ENCODE data around the gene PMPCA.

Gene PMPCA

DNA sequence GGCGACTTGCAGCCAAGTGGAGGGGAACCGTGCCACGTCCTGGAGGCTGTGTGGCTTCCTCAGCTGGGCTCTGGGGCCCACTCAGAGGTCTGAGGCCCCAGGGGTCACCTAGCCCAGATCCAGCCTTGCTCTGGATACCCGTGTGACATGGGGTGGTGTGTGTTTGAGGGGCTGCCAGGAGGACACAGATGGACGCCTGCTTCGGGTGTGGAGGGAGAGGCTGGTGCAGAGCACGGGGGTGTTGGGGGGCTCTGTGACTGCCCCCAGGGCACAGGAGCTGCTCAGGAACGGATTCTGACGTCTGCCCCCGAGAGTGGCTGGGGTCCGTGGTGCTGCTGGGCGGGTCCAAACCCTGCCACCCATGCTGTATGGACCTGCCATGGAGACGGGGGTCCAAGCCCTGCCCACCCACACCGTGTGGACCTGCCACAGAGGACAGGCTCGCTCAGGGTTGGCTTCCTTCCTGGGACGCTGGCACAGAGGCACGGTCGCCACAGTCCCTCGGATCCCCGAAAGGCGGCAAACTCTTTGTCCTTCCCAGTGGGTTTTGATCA lies 18.7 kb downstream of the PMPCA start:
- POLR2A ChIA-PET: no interaction called here
- no peak overlapping the region for H3K4me3 ChIP-seq (ENCODE audit: low read depth, low read length)
- CTCF ChIA-PET: no interaction called here
- no peak overlapping the region for H3K27ac ChIP-seq (ENCODE audit: extremely low read depth, low read depth, low read length)
- no peak for TF ChIP-seq ZNF677 (tag by site-specific recombination; IDR thresholded peaks at IDR 0.05)
- peaks cover 0 to 60% of the 10 kb centered on the region in 2 experiments; a peak in 2 of 3 replicates for H3K36me3 ChIP-seq (ENCODE audit: control insufficient read depth in 2 of 2, insufficient read depth in 1 of 2, low read length in 2 of 2)
- no peaks in the 10 kb centered on the region for H3K4me1 ChIP-seq (ENCODE audit: control insufficient read depth, insufficient read depth, low read length)
- no peaks in the 10 kb centered on the region for H3K9me3 ChIP-seq (ENCODE audit: control insufficient read depth, insufficient read depth, low read depth, low read length)

DNA sequence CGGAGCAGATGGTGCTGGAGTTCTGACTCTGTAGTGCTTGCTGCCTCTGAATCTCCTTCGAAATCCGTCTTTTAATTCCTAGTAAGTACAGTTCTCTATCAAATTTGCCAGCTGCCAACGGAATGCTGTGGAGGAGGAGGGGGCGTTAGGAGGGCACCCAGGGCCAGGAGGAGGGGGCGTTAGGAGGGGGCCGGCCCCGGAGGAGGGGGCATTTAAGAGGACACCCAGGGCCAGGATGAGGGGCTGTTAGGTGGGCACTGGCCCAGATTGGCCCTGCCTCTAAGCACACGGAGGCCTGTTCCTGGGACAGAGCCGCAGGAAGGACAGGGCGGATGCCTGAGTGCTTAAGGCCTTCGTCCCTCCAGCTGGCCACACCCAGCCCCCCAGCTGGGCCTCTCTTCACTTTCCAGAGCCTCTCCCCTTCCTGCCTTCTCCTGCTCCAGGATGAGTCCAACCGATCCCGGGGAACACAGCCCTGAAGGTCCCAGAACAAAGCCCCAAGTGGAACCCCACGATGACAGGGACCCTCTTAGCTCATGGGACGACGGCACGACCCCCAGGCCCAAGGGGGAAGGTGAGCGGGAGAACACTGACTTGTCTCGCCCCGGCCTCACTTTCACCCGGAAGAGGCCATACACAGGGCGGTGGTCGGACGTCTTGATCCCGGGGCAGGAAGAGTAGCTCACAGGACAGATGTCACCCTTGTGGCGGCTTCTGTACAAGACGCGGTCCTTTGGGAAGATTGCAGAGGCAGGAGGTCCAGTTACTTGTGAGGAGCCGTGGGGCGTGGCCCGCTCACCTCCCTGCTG lies 19.4 kb downstream of the PMPCA start:
- Histone ChIP-seq H3K9me3 (ENCODE audit: control insufficient read depth, insufficient read depth, low read depth, low read length) (no peaks in the 10 kb centered on the region), H3K27ac (ENCODE audit: extremely low read depth, low read depth, low read length) (no peak overlapping the region), H3K4me3 (ENCODE audit: low read depth, low read length) (no peak overlapping the region), H3K36me3 (ENCODE audit: control insufficient read depth in 2 of 2, insufficient read depth in 1 of 2, low read length in 2 of 2) (peaks cover 0 to 60% of the 10 kb centered on the region in 2 experiments; a peak in 2 of 3 replicates), H3K4me1 (ENCODE audit: control insufficient read depth, insufficient read depth, low read length) (no peaks in the 10 kb centered on the region)
- ChIA-PET POLR2A (interaction anchor here (0.5 to 1.0 kb wide), 3 partner anchors 16 to 333 kb away, joined by 3 to 9 read pairs (median 3); partner anchors contain the start of gene DNLZ), CTCF (interaction anchor here (0.7 kb wide), 1 partner anchor 33 kb away, joined by 3 read pairs; no protein-coding TSS in a partner anchor)
- no peak for TF ChIP-seq ZNF350 (tag by site-specific recombination; IDR thresholded peaks at IDR 0.05)
- peak; percentile 55; the same call in 1 of the 2 replicates for TF ChIP-seq KLF1 (tag by site-specific recombination; IDR thresholded peaks at IDR 0.05)
- TF ChIP-seq ZFHX2 (tag by site-specific recombination; conservative IDR thresholded peaks at IDR 0.05): peak; percentile 62
- no peak for TF ChIP-seq ZNF707 (tag by site-specific recombination; IDR thresholded peaks at IDR 0.05)
- TF ChIP-seq, protein P1, sequence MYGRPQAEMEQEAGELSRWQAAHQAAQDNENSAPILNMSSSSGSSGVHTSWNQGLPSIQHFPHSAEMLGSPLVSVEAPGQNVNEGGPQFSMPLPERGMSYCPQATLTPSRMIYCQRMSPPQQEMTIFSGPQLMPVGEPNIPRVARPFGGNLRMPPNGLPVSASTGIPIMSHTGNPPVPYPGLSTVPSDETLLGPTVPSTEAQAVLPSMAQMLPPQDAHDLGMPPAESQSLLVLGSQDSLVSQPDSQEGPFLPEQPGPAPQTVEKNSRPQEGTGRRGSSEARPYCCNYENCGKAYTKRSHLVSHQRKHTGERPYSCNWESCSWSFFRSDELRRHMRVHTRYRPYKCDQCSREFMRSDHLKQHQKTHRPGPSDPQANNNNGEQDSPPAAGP (tag by site-specific recombination; IDR thresholded peaks at IDR 0.05): peak; percentile 29; the same call in 1 of the 2 replicates
- no peak for TF ChIP-seq YY2 (tag by site-specific recombination; IDR thresholded peaks at IDR 0.05)
- 0 out of 2 replicates have a peak, but pooled peaks have one; percentile 20 for TF ChIP-seq GLIS2 (tag by site-specific recombination; IDR thresholded peaks at IDR 0.05)
- peak; percentile 63; the same call in 1 of the 2 replicates for TF ChIP-seq EGR2 (tag by site-specific recombination; IDR thresholded peaks at IDR 0.05; ENCODE audit: low read depth)
- no peak for TF ChIP-seq ZNF221 (tag by site-specific recombination; IDR thresholded peaks at IDR 0.05; ENCODE audit: borderline replicate concordance)
- no peak for TF ChIP-seq OSR2 (tag by site-specific recombination; IDR thresholded peaks at IDR 0.05)
- TF ChIP-seq GLIS1 (tag by site-specific recombination; IDR thresholded peaks at IDR 0.05): peak; percentile 23; the same call in 1 of the 2 replicates
- TF ChIP-seq, protein P2, sequence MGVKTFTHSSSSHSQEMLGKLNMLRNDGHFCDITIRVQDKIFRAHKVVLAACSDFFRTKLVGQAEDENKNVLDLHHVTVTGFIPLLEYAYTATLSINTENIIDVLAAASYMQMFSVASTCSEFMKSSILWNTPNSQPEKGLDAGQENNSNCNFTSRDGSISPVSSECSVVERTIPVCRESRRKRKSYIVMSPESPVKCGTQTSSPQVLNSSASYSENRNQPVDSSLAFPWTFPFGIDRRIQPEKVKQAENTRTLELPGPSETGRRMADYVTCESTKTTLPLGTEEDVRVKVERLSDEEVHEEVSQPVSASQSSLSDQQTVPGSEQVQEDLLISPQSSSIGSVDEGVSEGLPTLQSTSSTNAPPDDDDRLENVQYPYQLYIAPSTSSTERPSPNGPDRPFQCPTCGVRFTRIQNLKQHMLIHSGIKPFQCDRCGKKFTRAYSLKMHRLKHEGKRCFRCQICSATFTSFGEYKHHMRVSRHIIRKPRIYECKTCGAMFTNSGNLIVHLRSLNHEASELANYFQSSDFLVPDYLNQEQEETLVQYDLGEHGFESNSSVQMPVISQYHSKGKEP (tag by site-specific recombination; IDR thresholded peaks at IDR 0.05): no peak

DNA sequence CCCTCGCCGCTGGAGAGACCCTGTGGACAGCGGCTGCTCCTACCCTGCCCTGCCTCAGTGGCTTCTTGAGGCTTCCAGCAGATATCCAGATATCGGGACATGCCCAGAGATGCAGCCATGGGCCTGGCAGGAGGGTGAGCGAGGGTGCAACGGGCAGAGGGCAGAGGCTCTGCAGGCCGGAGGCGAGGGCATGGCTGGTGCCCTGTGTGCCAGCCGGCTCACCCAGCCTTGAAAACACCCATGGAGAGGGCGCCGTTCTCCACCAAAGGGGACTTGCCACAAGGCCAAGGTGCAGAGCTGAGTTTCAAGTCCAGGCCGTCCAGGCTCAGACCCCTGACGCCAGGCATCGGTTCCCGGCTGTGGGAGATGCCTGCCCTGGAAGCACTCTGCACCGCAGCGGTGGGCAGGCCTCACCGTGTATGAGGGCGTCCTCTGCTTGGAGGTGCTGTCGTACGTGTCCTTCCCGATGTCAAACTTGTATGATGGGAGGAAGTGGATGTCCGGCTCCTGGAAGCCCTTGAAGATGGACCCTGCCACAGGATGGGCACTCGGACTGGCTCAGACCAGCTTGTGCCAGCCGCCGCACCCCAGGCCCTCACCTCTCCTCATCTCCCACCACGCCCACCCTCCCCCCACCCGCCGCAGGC lies 20.3 kb downstream of the PMPCA start:
- ChIA-PET POLR2A (interaction anchor here (0.5 to 1.0 kb wide), 3 partner anchors 15 to 334 kb away, joined by 3 to 9 read pairs (median 3); partner anchors contain the start of gene DNLZ), CTCF (interaction anchor here (0.7 kb wide), 1 partner anchor 32 kb away, joined by 3 read pairs; no protein-coding TSS in a partner anchor)
- 0 out of 2 replicates have a peak, but pooled peaks have one; percentile 11 for TF ChIP-seq ZNF600 (tag by site-specific recombination; IDR thresholded peaks at IDR 0.05)
- TF ChIP-seq ZNF221 (tag by site-specific recombination; IDR thresholded peaks at IDR 0.05; ENCODE audit: borderline replicate concordance): no peak
- TF ChIP-seq, protein P3, sequence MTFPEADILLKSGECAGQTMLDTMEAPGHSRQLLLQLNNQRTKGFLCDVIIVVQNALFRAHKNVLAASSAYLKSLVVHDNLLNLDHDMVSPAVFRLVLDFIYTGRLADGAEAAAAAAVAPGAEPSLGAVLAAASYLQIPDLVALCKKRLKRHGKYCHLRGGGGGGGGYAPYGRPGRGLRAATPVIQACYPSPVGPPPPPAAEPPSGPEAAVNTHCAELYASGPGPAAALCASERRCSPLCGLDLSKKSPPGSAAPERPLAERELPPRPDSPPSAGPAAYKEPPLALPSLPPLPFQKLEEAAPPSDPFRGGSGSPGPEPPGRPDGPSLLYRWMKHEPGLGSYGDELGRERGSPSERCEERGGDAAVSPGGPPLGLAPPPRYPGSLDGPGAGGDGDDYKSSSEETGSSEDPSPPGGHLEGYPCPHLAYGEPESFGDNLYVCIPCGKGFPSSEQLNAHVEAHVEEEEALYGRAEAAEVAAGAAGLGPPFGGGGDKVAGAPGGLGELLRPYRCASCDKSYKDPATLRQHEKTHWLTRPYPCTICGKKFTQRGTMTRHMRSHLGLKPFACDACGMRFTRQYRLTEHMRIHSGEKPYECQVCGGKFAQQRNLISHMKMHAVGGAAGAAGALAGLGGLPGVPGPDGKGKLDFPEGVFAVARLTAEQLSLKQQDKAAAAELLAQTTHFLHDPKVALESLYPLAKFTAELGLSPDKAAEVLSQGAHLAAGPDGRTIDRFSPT (tag by site-specific recombination; IDR thresholded peaks at IDR 0.05): peak; percentile 73
- H3K4me3 ChIP-seq (ENCODE audit: low read depth, low read length): no peak overlapping the region
- H3K9me3 ChIP-seq (ENCODE audit: control insufficient read depth, insufficient read depth, low read depth, low read length): no peaks in the 10 kb centered on the region
- H3K4me1 ChIP-seq (ENCODE audit: control insufficient read depth, insufficient read depth, low read length): no peaks in the 10 kb centered on the region
- H3K27ac ChIP-seq (ENCODE audit: extremely low read depth, low read depth, low read length): no peak overlapping the region
- H3K36me3 ChIP-seq (ENCODE audit: control insufficient read depth in 2 of 2, insufficient read depth in 1 of 2, low read length in 2 of 2): peaks cover 0 to 66% of the 10 kb centered on the region in 2 experiments; a peak in 2 of 3 replicates
